Measurements from ENCODE around the gene AFF4. TPM values are rescaled to one million over a fixed set of nuclear protein-coding genes. Genes with fewer than 3 reads are reported as not detected.
"Not testable (repeated sequence)": the region's sequence is repeated elsewhere in the genome, so short reads cannot be mapped to it uniquely, and the experiment has no call there.

The AFF4 gene, protein sequence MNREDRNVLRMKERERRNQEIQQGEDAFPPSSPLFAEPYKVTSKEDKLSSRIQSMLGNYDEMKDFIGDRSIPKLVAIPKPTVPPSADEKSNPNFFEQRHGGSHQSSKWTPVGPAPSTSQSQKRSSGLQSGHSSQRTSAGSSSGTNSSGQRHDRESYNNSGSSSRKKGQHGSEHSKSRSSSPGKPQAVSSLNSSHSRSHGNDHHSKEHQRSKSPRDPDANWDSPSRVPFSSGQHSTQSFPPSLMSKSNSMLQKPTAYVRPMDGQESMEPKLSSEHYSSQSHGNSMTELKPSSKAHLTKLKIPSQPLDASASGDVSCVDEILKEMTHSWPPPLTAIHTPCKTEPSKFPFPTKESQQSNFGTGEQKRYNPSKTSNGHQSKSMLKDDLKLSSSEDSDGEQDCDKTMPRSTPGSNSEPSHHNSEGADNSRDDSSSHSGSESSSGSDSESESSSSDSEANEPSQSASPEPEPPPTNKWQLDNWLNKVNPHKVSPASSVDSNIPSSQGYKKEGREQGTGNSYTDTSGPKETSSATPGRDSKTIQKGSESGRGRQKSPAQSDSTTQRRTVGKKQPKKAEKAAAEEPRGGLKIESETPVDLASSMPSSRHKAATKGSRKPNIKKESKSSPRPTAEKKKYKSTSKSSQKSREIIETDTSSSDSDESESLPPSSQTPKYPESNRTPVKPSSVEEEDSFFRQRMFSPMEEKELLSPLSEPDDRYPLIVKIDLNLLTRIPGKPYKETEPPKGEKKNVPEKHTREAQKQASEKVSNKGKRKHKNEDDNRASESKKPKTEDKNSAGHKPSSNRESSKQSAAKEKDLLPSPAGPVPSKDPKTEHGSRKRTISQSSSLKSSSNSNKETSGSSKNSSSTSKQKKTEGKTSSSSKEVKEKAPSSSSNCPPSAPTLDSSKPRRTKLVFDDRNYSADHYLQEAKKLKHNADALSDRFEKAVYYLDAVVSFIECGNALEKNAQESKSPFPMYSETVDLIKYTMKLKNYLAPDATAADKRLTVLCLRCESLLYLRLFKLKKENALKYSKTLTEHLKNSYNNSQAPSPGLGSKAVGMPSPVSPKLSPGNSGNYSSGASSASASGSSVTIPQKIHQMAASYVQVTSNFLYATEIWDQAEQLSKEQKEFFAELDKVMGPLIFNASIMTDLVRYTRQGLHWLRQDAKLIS
- polyA plus RNA-seq (2013, experiment 1 of 2) = 64.4 TPM
- polyA plus RNA-seq (2013, experiment 2 of 2) = 59.7 TPM

DNA sequence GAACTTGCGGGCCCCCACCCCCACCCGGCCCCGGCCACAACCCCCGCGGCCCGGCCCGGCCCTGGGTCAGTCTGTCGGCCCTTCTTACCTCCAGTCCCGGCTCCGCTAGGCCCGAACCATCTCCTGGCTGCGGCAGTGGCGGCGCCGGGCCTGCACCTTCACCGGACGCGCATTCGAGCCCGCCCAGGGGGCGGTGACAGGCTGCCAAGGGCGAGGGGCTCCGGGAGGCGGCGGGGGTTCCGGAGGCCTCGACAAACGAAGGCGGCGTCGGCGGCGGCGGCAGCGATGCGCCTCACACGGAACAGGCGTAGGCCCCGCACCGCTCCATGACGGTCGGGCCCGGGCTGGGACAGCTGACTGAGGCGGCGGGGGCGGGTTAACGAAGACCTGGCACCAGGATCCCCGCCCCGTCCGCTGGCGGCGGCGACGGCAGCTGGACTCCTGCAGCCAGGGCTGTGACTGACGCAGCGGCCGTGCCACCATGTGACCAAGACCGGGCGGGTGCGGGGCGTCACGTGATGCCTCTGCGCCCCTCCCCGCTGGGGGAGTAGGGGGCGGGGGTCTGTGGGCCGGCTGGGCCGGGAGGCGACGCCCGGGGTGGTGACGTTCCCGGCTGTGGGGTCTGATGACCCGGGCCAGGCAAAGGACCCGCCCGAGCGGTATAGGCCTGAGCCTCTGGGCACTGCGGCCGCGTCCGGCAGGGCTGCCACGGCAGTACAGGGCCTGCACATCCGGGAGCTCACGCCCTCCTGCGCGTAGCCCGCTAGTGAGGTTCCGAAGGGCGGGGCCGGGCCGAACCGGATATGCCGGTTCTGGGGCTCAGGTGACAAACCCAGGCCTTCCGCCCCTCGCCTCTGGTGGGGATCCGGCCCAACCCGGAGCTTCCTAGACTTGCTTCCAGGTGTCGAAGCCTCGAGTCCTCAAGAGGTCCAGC lies at the start of gene AFF4:
TSS of gene AFF4 (minus strand) at position 464 of the 934 bp plus-strand sequence. CDS start 26,445 bp downstream, outside the sequence.
- 1 to 2% methylated on average over 74 to 76 of the region's 98 CpGs for WGBS, 2 experiments (ENCODE audit: insufficient coverage in 2 of 2)
- no peaks in the 10 kb centered on the region for H3K9me3 ChIP-seq (ENCODE audit: control insufficient read depth, low read length)
- H3K36me3 ChIP-seq (ENCODE audit: control insufficient read depth, insufficient read depth, low read length) = peaks cover 24% of the 10 kb centered on the region
- H3K27ac ChIP-seq (ENCODE audit: low read depth, low read length, severe bottlenecking) = peak within 1 kb of the TSS; percentile 97
- H3K4me1 ChIP-seq (ENCODE audit: control insufficient read depth, insufficient read depth, low read length, poor library complexity, severe bottlenecking) = peaks cover 4% of the 10 kb centered on the region
- H3K4me3 ChIP-seq (ENCODE audit: extremely low read depth, insufficient read depth, low read length, poor library complexity, severe bottlenecking) = peak within 1 kb of the TSS; percentile 94

DNA sequence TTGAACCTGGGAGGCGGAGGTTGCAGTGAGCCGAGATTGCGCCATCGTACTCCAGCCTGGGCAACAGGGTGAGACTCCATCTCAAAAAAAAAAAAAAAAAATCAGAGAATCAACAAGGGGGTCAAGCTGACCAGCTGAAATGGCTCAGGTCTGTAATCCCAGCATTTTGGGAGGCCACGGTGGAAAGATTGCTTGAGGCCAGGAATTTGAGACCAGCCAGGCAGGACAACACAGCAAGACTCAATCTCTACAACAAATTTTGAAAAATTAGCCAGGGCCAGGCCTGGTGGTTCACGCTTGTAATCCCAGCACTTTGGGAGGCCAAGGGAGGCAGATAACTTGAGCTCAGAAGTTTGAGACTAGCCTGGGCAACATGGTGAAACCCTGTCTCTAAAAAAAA lies 45.0 kb upstream of the AFF4 start:
- not testable (repeated sequence) for H3K4me1 ChIP-seq (ENCODE audit: control insufficient read depth, insufficient read depth, low read length, poor library complexity, severe bottlenecking); H3K27ac ChIP-seq (ENCODE audit: low read depth, low read length, severe bottlenecking); H3K4me3 ChIP-seq (ENCODE audit: extremely low read depth, insufficient read depth, low read length, poor library complexity, severe bottlenecking); H3K9me3 ChIP-seq (ENCODE audit: control insufficient read depth, low read length)
- WGBS, 2 experiments (ENCODE audit: insufficient coverage in 2 of 2) = 74 to 88% methylated on average over 2 to 6 of the region's 6 CpGs
- peaks cover 36% of the 10 kb centered on the region for H3K36me3 ChIP-seq (ENCODE audit: control insufficient read depth, insufficient read depth, low read length)

DNA sequence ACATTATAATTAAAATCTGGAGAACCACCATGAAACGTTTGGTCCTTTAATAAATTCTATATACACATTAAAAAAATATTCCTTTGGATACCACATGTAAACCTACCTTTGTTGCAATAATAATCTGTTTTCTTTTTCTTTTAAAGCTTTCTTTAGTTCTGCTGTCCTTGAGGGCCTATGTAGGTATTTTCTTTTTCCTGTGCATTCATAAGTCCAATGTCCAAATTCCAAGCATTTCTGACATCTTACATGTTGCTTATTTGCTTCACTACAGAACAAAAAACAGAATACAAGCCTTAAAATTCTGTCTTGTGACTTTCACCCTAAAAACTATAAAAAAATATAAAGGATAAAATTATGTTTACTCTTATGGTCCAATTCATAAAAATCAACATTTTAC lies 43.2 kb upstream of the AFF4 start:
- H3K4me1 ChIP-seq (ENCODE audit: control insufficient read depth, insufficient read depth, low read length, poor library complexity, severe bottlenecking) = no peaks in the 10 kb centered on the region
- no peak overlapping the region for H3K4me3 ChIP-seq (ENCODE audit: extremely low read depth, insufficient read depth, low read length, poor library complexity, severe bottlenecking)
- no peaks in the 10 kb centered on the region for H3K9me3 ChIP-seq (ENCODE audit: control insufficient read depth, low read length)
- H3K27ac ChIP-seq (ENCODE audit: low read depth, low read length, severe bottlenecking) = no peak overlapping the region
- peaks cover 49% of the 10 kb centered on the region for H3K36me3 ChIP-seq (ENCODE audit: control insufficient read depth, insufficient read depth, low read length)
- no CpG with 5 or more reads among the region's 1 CpG for WGBS, 2 experiments (ENCODE audit: insufficient coverage in 2 of 2)

DNA sequence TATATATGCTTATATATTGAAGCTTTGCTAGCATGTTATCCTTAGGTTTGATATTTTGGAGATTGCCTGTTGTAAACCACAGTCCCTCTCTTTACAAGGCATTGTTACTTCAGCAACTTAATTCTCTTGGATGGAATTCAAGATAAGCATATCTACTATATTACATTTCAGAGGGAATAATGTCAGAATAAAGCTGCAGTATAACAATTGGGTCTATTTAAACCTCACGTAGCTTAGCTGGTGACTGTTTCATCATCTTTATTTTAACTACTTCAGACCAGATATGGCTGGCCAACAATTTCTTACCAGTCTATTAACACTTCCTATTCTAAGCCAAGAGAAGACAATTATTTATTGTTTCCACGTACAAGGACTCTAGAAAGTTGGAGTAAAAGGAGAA lies 35.8 kb upstream of the AFF4 start:
- no peak overlapping the region for H3K27ac ChIP-seq (ENCODE audit: low read depth, low read length, severe bottlenecking)
- H3K4me1 ChIP-seq (ENCODE audit: control insufficient read depth, insufficient read depth, low read length, poor library complexity, severe bottlenecking) = no peaks in the 10 kb centered on the region
- H3K4me3 ChIP-seq (ENCODE audit: extremely low read depth, insufficient read depth, low read length, poor library complexity, severe bottlenecking) = no peak overlapping the region
- H3K36me3 ChIP-seq (ENCODE audit: control insufficient read depth, insufficient read depth, low read length) = peaks cover 22% of the 10 kb centered on the region
- WGBS, 2 experiments (ENCODE audit: insufficient coverage in 2 of 2) = 100% methylated on average over 1 of the region's 2 CpGs
- no peaks in the 10 kb centered on the region for H3K9me3 ChIP-seq (ENCODE audit: control insufficient read depth, low read length)

DNA sequence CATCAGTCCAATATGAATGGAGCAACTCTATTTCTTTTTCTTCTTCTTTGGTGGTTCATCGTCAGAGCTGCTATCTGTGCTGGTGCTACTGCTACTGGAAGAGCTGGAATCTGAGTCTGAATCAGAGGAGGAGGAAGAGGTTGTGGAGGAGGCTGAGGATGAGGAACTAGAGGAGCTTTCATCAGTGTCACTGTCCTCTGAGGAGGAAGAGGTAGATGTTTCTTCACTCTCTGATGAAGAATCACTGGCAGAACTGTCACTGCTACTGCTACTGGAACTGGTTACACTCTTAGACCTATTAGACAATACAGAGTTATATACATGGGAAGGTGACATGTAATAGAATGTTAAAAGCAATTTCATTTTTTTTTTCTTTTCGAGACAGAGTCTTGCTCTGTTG lies 35.1 kb upstream of the AFF4 start:
- Histone ChIP-seq H3K9me3 (ENCODE audit: control insufficient read depth, low read length) (no peaks in the 10 kb centered on the region), H3K4me1 (ENCODE audit: control insufficient read depth, insufficient read depth, low read length, poor library complexity, severe bottlenecking) (no peaks in the 10 kb centered on the region), H3K27ac (ENCODE audit: low read depth, low read length, severe bottlenecking) (no peak overlapping the region), H3K36me3 (ENCODE audit: control insufficient read depth, insufficient read depth, low read length) (peaks cover 19% of the 10 kb centered on the region), H3K4me3 (ENCODE audit: extremely low read depth, insufficient read depth, low read length, poor library complexity, severe bottlenecking) (no peak overlapping the region)
- 83% methylated on average over 1 of the region's 2 CpGs; no CpG with 5 or more reads in 1 of the 2 experiments for WGBS, 2 experiments (ENCODE audit: insufficient coverage in 2 of 2)

DNA sequence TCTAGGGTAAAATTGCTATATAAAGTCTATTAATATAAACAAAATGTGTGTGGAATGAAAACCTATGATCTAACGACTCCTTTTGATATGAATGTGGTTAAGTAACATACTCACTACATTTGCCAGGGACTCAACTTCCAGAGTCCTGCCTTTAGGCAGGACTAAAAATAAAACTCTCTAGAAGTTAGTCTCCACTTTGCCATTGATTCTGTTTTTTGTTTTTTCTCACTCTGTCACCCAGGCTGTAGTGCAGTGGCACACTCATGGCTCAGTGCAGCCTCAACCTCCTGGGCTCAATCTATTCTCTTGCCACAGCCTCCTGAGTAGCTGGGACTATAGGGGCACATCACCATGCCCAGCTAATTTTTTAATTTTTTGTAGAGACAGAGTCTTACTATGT lies 32.9 kb upstream of the AFF4 start:
- Histone ChIP-seq H3K9me3 (ENCODE audit: control insufficient read depth, low read length) (no peaks in the 10 kb centered on the region), H3K4me3 (ENCODE audit: extremely low read depth, insufficient read depth, low read length, poor library complexity, severe bottlenecking) (no peak overlapping the region), H3K27ac (ENCODE audit: low read depth, low read length, severe bottlenecking) (no peak overlapping the region), H3K4me1 (ENCODE audit: control insufficient read depth, insufficient read depth, low read length, poor library complexity, severe bottlenecking) (no peaks in the 10 kb centered on the region), H3K36me3 (ENCODE audit: control insufficient read depth, insufficient read depth, low read length) (peaks cover 4% of the 10 kb centered on the region)
- no CpG with 5 or more reads among the region's 1 CpG for WGBS, 2 experiments (ENCODE audit: insufficient coverage in 2 of 2)

DNA sequence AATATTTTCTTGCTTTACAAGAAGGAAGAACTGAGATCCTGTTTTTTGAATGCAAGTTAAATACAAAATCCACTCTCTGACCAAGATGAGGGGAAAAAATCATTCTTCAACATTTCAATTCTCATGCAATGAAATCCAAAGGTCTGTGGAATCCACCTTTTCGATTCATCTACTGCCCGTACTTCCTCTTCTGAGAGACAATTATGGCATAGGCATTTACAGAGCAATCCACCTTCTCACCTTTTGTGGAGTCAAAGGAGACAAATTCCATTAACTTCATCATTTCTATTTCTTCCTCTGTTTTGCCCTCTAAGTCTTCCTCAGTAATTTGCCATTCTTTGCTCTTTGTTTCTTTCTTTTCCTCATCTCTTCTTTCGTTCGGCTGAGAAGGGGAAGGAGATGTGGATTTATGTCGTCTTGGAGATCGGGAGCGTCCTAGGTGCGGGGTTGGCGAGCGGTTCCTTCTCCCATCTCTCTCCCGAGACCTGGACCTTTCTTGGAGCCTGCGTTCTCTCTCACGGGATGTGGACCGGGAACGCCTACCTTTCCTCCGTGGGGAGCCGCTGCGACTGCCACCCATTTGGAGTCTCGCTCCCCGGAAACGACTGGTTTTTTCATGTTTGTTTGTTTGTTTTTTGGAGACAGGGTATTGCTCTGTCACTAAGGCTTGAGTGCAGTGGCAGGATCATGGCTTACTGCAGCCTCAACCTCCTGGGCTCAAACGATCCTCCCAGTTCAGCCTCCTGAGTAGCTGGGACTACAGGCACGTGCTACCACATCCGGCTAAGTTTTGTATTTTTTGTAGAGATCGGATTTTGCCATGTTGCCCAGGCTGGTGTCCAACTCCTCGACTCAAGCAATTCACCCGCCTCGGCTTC lies 24.3 kb upstream of the AFF4 start:
- Histone ChIP-seq H3K4me1 (ENCODE audit: control insufficient read depth, insufficient read depth, low read length, poor library complexity, severe bottlenecking) (no peaks in the 10 kb centered on the region), H3K4me3 (ENCODE audit: extremely low read depth, insufficient read depth, low read length, poor library complexity, severe bottlenecking) (no peak overlapping the region), H3K27ac (ENCODE audit: low read depth, low read length, severe bottlenecking) (no peak overlapping the region), H3K9me3 (ENCODE audit: control insufficient read depth, low read length) (no peaks in the 10 kb centered on the region), H3K36me3 (ENCODE audit: control insufficient read depth, insufficient read depth, low read length) (no peaks in the 10 kb centered on the region)
- WGBS, 2 experiments (ENCODE audit: insufficient coverage in 2 of 2) = 91 to 95% methylated on average over 16 to 23 of the region's 28 CpGs

DNA sequence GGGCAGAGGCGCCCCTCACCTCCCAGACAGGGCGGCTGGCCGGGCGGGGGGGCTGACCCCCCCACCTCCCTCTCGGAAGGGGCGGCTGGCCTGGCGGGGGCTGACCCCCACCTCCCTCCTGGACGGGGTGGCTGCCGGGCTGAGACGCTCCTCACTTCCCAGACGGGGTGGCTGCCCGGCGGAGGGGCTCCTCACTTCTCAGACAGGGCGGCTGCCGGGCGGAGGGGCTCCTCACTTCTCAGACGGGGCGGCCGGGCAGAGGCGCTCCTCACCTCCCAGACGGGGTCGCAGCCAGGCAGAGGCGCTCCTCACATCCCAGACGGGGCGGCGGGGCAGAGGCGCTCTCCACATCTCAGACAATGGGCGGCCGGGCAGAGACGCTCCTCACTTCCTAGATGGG lies 19.5 kb upstream of the AFF4 start:
- not testable (repeated sequence) for H3K9me3 ChIP-seq (ENCODE audit: control insufficient read depth, low read length); H3K27ac ChIP-seq (ENCODE audit: low read depth, low read length, severe bottlenecking); H3K4me3 ChIP-seq (ENCODE audit: extremely low read depth, insufficient read depth, low read length, poor library complexity, severe bottlenecking); H3K36me3 ChIP-seq (ENCODE audit: control insufficient read depth, insufficient read depth, low read length); H3K4me1 ChIP-seq (ENCODE audit: control insufficient read depth, insufficient read depth, low read length, poor library complexity, severe bottlenecking)
- no CpG with 5 or more reads among the region's 30 CpGs for WGBS, 2 experiments (ENCODE audit: insufficient coverage in 2 of 2)

DNA sequence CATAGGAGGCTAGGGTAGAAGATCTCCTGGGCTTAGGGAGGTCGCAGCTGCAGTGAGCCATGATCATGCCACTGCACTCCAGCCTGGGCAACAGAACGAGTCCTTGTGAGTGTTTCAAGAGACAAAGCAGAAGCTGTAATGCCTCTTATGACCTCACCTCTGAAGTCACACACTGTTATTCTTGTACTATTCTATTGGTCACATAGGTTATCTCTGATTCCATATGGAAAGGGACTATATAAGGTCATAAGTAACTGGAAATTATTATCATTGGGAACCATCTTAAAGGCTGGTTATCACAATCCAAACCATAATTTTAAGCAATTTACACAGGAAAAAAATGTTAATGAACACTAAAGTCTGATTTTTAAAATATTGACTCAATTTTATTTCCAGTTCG lies 17.9 kb upstream of the AFF4 start:
- Histone ChIP-seq H3K9me3 (ENCODE audit: control insufficient read depth, low read length) (no peaks in the 10 kb centered on the region), H3K27ac (ENCODE audit: low read depth, low read length, severe bottlenecking) (no peak overlapping the region), H3K4me1 (ENCODE audit: control insufficient read depth, insufficient read depth, low read length, poor library complexity, severe bottlenecking) (no peaks in the 10 kb centered on the region), H3K36me3 (ENCODE audit: control insufficient read depth, insufficient read depth, low read length) (no peaks in the 10 kb centered on the region), H3K4me3 (ENCODE audit: extremely low read depth, insufficient read depth, low read length, poor library complexity, severe bottlenecking) (no peak overlapping the region)
- WGBS, 2 experiments (ENCODE audit: insufficient coverage in 2 of 2) = 74% methylated on average over 2 of the region's 3 CpGs
